SK-N-SH (cell line): ENCODE results near the gene PFKM. TPM values are rescaled to one million over a fixed set of nuclear protein-coding genes. Genes with fewer than 3 reads are reported as not detected.

ENCODE experiments used
- CTCF ChIA-PET: fragments of 300-600, 350-600 bp; formaldehyde crosslinking; extraction: SDS; loops from one replicate; lab custom pipeline; 2021; lab: Yijun Ruan, JAX
- POLR2A ChIA-PET: fragments of 350-600 bp; sonication (Branson Sonifier 250); formaldehyde crosslinking; extraction: SDS; loops from one replicate; lab custom pipeline; 2020; ENCODE audit warnings: antibody characterized with exemption, inconsistent platforms; lab: Yijun Ruan, JAX
- DNase-seq: peaks from one replicate; pipeline ENCODE4 v3.0.0; 2012
- H2AFZ ChIP-seq: fragments of 200-600 bp; sonication (generic); 2 replicates; pipeline ENCODE4 v1.8.1; 2016; ENCODE audit warnings: antibody characterized with exemption, mild to moderate bottlenecking, low read depth
- H3F3A ChIP-seq: fragments of 200-600 bp; sonication (generic); replicated peaks from 2 replicates; pipeline ENCODE3; 2016; ENCODE audit warnings: antibody characterized with exemption, mild to moderate bottlenecking; ENCODE audit not compliant: insufficient read depth
- H3K27ac ChIP-seq, 2 experiments: fragments of 200-500 bp in 1 of 2; fragments of 200-600 bp in 1 of 2; sonication (Bioruptor generic) in 1 of 2; sonication (generic), shearing (Covaris generic) in 1 of 2; 2 replicates each; pipeline versions ENCODE4 v1.5.1 to v1.6.1; 2014 to 2016; ENCODE audit warnings: low read depth in 2 of 2, inconsistent platforms in 1 of 2, low read length in 1 of 2, mild to moderate bottlenecking in 1 of 2, mixed read lengths in 1 of 2
- H3K27me3 ChIP-seq: fragments of 200-600 bp; sonication (generic), shearing (Covaris generic); 2 replicates; pipeline ENCODE4 v1.6.1; 2016; ENCODE audit warnings: mixed run types; ENCODE audit not compliant: insufficient read depth
- H3K36me3 ChIP-seq, 2 experiments: fragments of 200-500 bp in 1 of 2; fragments of 200-600 bp in 1 of 2; sonication (Bioruptor generic) in 1 of 2; sonication (generic) in 1 of 2; replicated peaks in 1 of 2; 2 replicates each; pipeline versions ENCODE3 to v1.5.1; 2014 to 2016; ENCODE audit warnings: low read length in 1 of 2, mild to moderate bottlenecking in 1 of 2; ENCODE audit not compliant: insufficient read depth in 2 of 2, control insufficient read depth in 1 of 2
- H3K4me1 ChIP-seq, 2 experiments: fragments of 200-500 bp in 1 of 2; fragments of 200-600 bp in 1 of 2; sonication (Bioruptor generic) in 1 of 2; sonication (generic), shearing (Covaris generic) in 1 of 2; 2 replicates each; pipeline versions ENCODE4 v1.5.1 to v1.6.1; 2014 to 2016; ENCODE audit warnings: low read depth in 1 of 2, low read length in 1 of 2, mixed run types in 1 of 2; ENCODE audit not compliant: insufficient read depth in 2 of 2, control insufficient read depth in 1 of 2
- H3K4me2 ChIP-seq: fragments of 200-600 bp; sonication (generic), shearing (Covaris generic); 2 replicates; pipeline ENCODE4 v1.6.1; 2017; ENCODE audit warnings: mixed run types
- H3K4me3 ChIP-seq, 2 experiments: fragments of 200-500 bp in 1 of 2; fragments of 200-600 bp in 1 of 2; sonication (Bioruptor generic) in 1 of 2; sonication (generic), shearing (Covaris generic) in 1 of 2; 2 replicates each; pipeline versions ENCODE4 v1.5.1 to v1.8.1; 2014 to 2016; ENCODE audit warnings: low read depth in 2 of 2, inconsistent platforms in 1 of 2, low read length in 1 of 2, mild to moderate bottlenecking in 1 of 2, mixed read lengths in 1 of 2, moderate library complexity in 1 of 2
- H3K79me2 ChIP-seq: fragments of 200-600 bp; sonication (generic); 2 replicates; pipeline ENCODE4 v1.8.1; 2017; ENCODE audit warnings: mild to moderate bottlenecking; ENCODE audit not compliant: insufficient read depth
- H3K9ac ChIP-seq: fragments of 200-600 bp; sonication (generic); 2 replicates; pipeline ENCODE4 v1.6.1; 2017; ENCODE audit warnings: mixed run types
- H3K9me2 ChIP-seq: fragments of 200-600 bp; sonication (generic); 2 replicates; pipeline ENCODE4 v1.6.1; 2017; ENCODE audit warnings: mixed run types
- H3K9me3 ChIP-seq: fragments of 200-600 bp; sonication (generic); 2 replicates; pipeline ENCODE4 v1.6.1; 2017; ENCODE audit warnings: mixed run types, mild to moderate bottlenecking, moderate library complexity
- H4K20me1 ChIP-seq: fragments of 200-600 bp; sonication (generic); 2 replicates; pipeline ENCODE4 v1.6.1; 2017; ENCODE audit warnings: mild to moderate bottlenecking, mixed run types; ENCODE audit not compliant: insufficient read depth
- CHD2 ChIP-seq: fragments of 150-350 bp; IDR thresholded peaks from 2 replicates; pipeline ENCODE4 v1.6.1; 2018; ENCODE audit warnings: low read length; ENCODE audit not compliant: partially characterized antibody
- ELF1 ChIP-seq: IDR thresholded peaks from 2 replicates; pipeline ENCODE4 v1.4.0; 2012
- MEF2A ChIP-seq: IDR thresholded peaks from 2 replicates; pipeline ENCODE4 v1.4.0; 2012; ENCODE audit warnings: low read depth, borderline replicate concordance
- MXI1 ChIP-seq: IDR thresholded peaks from 2 replicates; pipeline ENCODE4 v1.6.1; 2012; ENCODE audit warnings: mild to moderate bottlenecking, low read depth, low read length, improper control_type of control experiment
- NFIC ChIP-seq: IDR thresholded peaks from 2 replicates; pipeline ENCODE4 v1.4.0; 2012; ENCODE audit warnings: borderline replicate concordance
- NRF1 ChIP-seq: IDR thresholded peaks from 2 replicates; pipeline ENCODE4 v1.6.1; 2012; ENCODE audit warnings: low read depth, mild to moderate bottlenecking, low read length
- RAD21 ChIP-seq: IDR thresholded peaks from 2 replicates; pipeline ENCODE4 v1.6.1; 2012; ENCODE audit warnings: mild to moderate bottlenecking, low read length
- RCOR1 ChIP-seq: fragments of 150-350 bp; IDR thresholded peaks from 2 replicates; pipeline ENCODE4 v1.6.1; 2017; ENCODE audit warnings: antibody characterized with exemption, low read length
- RXRA ChIP-seq: IDR thresholded peaks from 2 replicates; pipeline ENCODE4 v1.4.0; 2012; ENCODE audit warnings: low read depth, mild to moderate bottlenecking, borderline replicate concordance
- SIN3A ChIP-seq: IDR thresholded peaks from 2 replicates; pipeline ENCODE4 v1.6.1; 2012; ENCODE audit warnings: low read depth, mild to moderate bottlenecking, low read length, moderate library complexity, borderline replicate concordance
- SMC3 ChIP-seq: IDR thresholded peaks from 2 replicates; pipeline ENCODE4 v1.6.1; 2012; ENCODE audit warnings: low read depth, low read length, improper control_type of control experiment
- TAF1 ChIP-seq: IDR thresholded peaks from 2 replicates; pipeline ENCODE4 v1.6.1; 2012; ENCODE audit warnings: low read depth, mild to moderate bottlenecking, low read length, moderate library complexity, borderline replicate concordance
- TCF12 ChIP-seq: IDR thresholded peaks from 2 replicates; pipeline ENCODE4 v1.4.0; 2012
- TEAD4 ChIP-seq: IDR thresholded peaks from 2 replicates; pipeline ENCODE4 v1.4.0; 2012; ENCODE audit warnings: mild to moderate bottlenecking, borderline replicate concordance; ENCODE audit not compliant: insufficient read depth
- whole genome bisulfite sequencing: methylation state at CpG from one replicate; pipeline ENCODE4 v1.1.6; 2017; ENCODE audit warnings: low lambda C conversion rate; 5-methylcytosine and 5-hydroxymethylcytosine counted together
- polyA plus RNA-seq, 3 experiments: library from polyadenylated mRNA; depleted of rRNA; stranded (reverse); fragments of >200 nt; gene quantifications; 2 replicates each; pipeline ENCODE4 v1.2.3, GENCODE V29; 2012
- TF ChIP-seq, protein P1 (sequence below): fragments of 200-600 bp; sonication (generic); IDR thresholded peaks from 2 replicates; pipeline ENCODE4 v1.6.1; 2017; ENCODE audit warnings: antibody characterized with exemption, mild to moderate bottlenecking, moderate library complexity
- TF ChIP-seq, protein P2 (sequence below): IDR thresholded peaks from 2 replicates; pipeline ENCODE4; 2012
- TF ChIP-seq, protein P3 (sequence below): IDR thresholded peaks from 2 replicates; pipeline ENCODE4 v1.4.0; 2012; ENCODE audit warnings: low read depth, borderline replicate concordance

Gene PFKM
- polyA plus RNA-seq, 1 of the 3 experiments (the other 2 are of a cell fraction), result 85.0 TPM

DNA sequence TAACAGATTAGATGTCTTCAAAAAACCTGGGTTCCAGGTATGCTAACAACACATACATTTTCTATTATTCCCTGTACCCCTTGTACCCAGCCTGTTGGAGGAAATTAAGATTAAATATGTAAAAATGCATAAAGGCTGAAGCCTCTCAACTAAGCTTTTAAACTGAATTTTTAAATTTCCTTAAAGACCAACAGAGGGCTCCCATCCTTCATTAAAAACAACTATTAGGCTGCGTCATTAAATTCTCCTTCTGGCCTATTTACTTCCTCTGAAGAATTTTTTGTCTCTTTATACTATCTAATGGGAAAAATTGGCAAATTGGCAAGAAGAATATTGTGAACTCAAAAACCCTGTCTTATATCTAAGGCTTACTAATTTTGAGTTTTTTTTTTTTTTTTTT lies 35.1 kb upstream of the PFKM start:
- CTCF ChIA-PET, result interaction anchor here (0.6 to 1.9 kb wide), 20 partner anchors 10 to 549 kb away, joined by 3 to 33 read pairs (median 4); no protein-coding TSS in a partner anchor
- TF ChIP-seq RAD21, result peak; percentile 63
- TF ChIP-seq TAF1, result no peak
- TF ChIP-seq, protein P1, sequence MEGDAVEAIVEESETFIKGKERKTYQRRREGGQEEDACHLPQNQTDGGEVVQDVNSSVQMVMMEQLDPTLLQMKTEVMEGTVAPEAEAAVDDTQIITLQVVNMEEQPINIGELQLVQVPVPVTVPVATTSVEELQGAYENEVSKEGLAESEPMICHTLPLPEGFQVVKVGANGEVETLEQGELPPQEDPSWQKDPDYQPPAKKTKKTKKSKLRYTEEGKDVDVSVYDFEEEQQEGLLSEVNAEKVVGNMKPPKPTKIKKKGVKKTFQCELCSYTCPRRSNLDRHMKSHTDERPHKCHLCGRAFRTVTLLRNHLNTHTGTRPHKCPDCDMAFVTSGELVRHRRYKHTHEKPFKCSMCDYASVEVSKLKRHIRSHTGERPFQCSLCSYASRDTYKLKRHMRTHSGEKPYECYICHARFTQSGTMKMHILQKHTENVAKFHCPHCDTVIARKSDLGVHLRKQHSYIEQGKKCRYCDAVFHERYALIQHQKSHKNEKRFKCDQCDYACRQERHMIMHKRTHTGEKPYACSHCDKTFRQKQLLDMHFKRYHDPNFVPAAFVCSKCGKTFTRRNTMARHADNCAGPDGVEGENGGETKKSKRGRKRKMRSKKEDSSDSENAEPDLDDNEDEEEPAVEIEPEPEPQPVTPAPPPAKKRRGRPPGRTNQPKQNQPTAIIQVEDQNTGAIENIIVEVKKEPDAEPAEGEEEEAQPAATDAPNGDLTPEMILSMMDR, result peak; percentile 59
- TF ChIP-seq MEF2A, result no peak
- TF ChIP-seq NRF1, result no peak
- peak; percentile 27; the same call in 1 of the 2 replicates for TF ChIP-seq SMC3
- TF ChIP-seq SIN3A, result no peak
- TF ChIP-seq, protein P2, sequence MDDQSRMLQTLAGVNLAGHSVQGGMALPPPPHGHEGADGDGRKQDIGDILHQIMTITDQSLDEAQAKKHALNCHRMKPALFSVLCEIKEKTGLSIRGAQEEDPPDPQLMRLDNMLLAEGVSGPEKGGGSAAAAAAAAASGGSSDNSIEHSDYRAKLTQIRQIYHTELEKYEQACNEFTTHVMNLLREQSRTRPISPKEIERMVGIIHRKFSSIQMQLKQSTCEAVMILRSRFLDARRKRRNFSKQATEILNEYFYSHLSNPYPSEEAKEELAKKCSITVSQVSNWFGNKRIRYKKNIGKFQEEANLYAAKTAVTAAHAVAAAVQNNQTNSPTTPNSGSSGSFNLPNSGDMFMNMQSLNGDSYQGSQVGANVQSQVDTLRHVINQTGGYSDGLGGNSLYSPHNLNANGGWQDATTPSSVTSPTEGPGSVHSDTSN, result no peak
- TF ChIP-seq RXRA, result no peak
- POLR2A ChIA-PET, result no interaction called here
- H3K9me3 ChIP-seq, result no peaks in the 10 kb centered on the region
- H3K27ac ChIP-seq, result no peak overlapping the region
- H3K4me1 ChIP-seq, result no peaks in the 10 kb centered on the region
- no peaks in the 10 kb centered on the region for H3K27me3 ChIP-seq
- H3F3A ChIP-seq, result no peaks in the 10 kb centered on the region
- H3K4me3 ChIP-seq, result no peak overlapping the region
- peaks cover 52 to 67% of the 10 kb centered on the region in 2 experiments for H3K36me3 ChIP-seq
- H3K4me2 ChIP-seq, result no peak overlapping the region
- H2AFZ ChIP-seq, result no peak overlapping the region
- DNase-seq, result peak; percentile 14
- no peak overlapping the region for H3K9ac ChIP-seq
- H3K79me2 ChIP-seq, result no peaks in the 10 kb centered on the region
- no peaks in the 10 kb centered on the region for H4K20me1 ChIP-seq
- H3K9me2 ChIP-seq, result no peaks in the 10 kb centered on the region
- 95% methylated on average over 1 of the region's 1 CpG for WGBS

DNA sequence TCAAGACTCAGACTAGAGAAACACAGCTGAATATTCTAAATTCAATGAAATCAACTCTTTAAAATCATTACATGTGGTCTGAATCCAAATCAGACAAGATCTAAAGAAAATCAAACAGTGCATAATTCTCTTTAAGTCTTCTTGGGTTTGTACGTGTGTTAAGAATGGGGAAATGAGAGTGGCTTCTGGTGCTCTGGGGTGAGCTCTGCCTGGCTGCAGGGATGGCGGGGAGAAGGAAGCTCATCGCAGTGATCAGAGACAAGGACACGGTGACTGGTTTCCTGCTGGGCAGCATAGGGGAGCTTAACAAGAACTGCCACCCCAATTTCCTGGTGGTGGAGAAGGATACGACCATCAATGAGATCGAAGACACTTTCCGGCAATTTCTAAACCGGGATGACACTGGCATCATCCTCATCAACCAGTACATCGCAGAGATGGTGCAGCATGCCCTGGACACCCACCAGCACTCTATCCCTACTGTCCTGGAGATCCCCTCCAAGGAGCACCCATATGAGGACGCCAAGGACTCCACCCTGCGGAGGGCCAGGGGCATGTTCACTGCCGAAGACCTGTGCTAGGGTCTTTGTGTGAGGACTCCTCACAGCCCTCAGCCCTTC lies 34.2 kb upstream of the PFKM start:
- Histone ChIP-seq H3K27me3 (no peaks in the 10 kb centered on the region), H3K4me3 (no peak overlapping the region), H3K27ac (no peak overlapping the region), H3K4me2 (no peak overlapping the region), H3K9ac (no peak overlapping the region), H3K9me2 (no peaks in the 10 kb centered on the region), H3K4me1 (no peaks in the 10 kb centered on the region), H3K79me2 (no peaks in the 10 kb centered on the region), H3K9me3 (no peaks in the 10 kb centered on the region), H2AFZ (no peak overlapping the region), H3F3A (no peaks in the 10 kb centered on the region), H3K36me3 (peaks cover 55 to 72% of the 10 kb centered on the region in 2 experiments), H4K20me1 (no peaks in the 10 kb centered on the region)
- WGBS, result 94% methylated on average over 12 of the region's 12 CpGs
- TF ChIP-seq RAD21 (no peak), RCOR1 (no peak), SIN3A (no peak), TEAD4 (no peak), TAF1 (no peak), CHD2 (no peak), NFIC (no peak), SMC3 (no peak), MXI1 (no peak), TCF12 (no peak), ELF1 (no peak)
- TF ChIP-seq, protein P2, result no peak
- TF ChIP-seq, protein P3, sequence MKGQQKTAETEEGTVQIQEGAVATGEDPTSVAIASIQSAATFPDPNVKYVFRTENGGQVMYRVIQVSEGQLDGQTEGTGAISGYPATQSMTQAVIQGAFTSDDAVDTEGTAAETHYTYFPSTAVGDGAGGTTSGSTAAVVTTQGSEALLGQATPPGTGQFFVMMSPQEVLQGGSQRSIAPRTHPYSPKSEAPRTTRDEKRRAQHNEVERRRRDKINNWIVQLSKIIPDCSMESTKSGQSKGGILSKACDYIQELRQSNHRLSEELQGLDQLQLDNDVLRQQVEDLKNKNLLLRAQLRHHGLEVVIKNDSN, result no peak
- POLR2A ChIA-PET, result no interaction called here
- CTCF ChIA-PET, result interaction anchor here (0.7 to 1.9 kb wide), 7 partner anchors 13 to 533 kb away, joined by 4 to 33 read pairs (median 5); no protein-coding TSS in a partner anchor
- no peak for DNase-seq
